Natural killer cell (primary cell): ENCODE data around the gene DRICH1. TPM values are rescaled to one million over a fixed set of nuclear protein-coding genes. Genes with fewer than 3 reads are reported as not detected.
"Not testable (repeated sequence)": the region's sequence is repeated elsewhere in the genome, so short reads cannot be mapped to it uniquely, and the experiment has no call there.

Experiments
- ATAC-seq, 3 donors: fragments of 150-1000 bp in 2 of 3; fragments of 200-7000 bp in 1 of 3; cut with Tn5 transposase; 1 replicate in 1 of 3; 2 replicates in 2 of 3; pipeline ENCODE4 v1.10.0; 2021; ENCODE audit warnings: mild to moderate bottlenecking in 2 of 3, moderate library complexity in 2 of 3
- DNase-seq, 2 donors: peaks; one replicate each; pipeline versions ENCODE4 v3.0.0 to v3.0.0-alpha.2; 2013 to 2021; ENCODE audit warnings: mixed read lengths in 1 of 2
- H3K27ac ChIP-seq: one replicate; pipeline ENCODE4 v1.5.1; 2013; ENCODE audit warnings: mild to moderate bottlenecking, low read length
- H3K27me3 ChIP-seq: one replicate; pipeline ENCODE4 v1.6.1; 2013; ENCODE audit warnings: low read length; ENCODE audit not compliant: control insufficient read depth, insufficient read depth
- H3K36me3 ChIP-seq: one replicate; pipeline ENCODE4 v1.6.1; 2013; ENCODE audit warnings: low read length; ENCODE audit not compliant: control insufficient read depth, insufficient read depth
- H3K4me1 ChIP-seq: one replicate; pipeline ENCODE4 v1.6.1; 2013; ENCODE audit warnings: low read length; ENCODE audit not compliant: control insufficient read depth, insufficient read depth
- H3K4me3 ChIP-seq: one replicate; pipeline ENCODE4 v1.5.1; 2013; ENCODE audit warnings: low read length
- H3K9me3 ChIP-seq: one replicate; pipeline ENCODE4 v1.6.1; 2013; ENCODE audit warnings: low read length; ENCODE audit not compliant: control insufficient read depth, insufficient read depth
- H3K27ac Mint-ChIP-seq, 2 donors: one replicate each; pipeline ENCODE4 v1.8.0; 2022; ENCODE audit warnings: mild to moderate bottlenecking in 2 of 2, mixed read lengths in 2 of 2, moderate library complexity in 1 of 2
- H3K27me3 Mint-ChIP-seq, 2 donors: one replicate each; pipeline ENCODE4 v1.8.0; 2022; ENCODE audit warnings: low read depth in 2 of 2, mixed read lengths in 2 of 2
- H3K36me3 Mint-ChIP-seq: one replicate; pipeline ENCODE4 v1.8.0; 2022; ENCODE audit warnings: mixed read lengths
- H3K4me1 Mint-ChIP-seq, 2 donors: one replicate each; pipeline ENCODE4 v1.8.0; 2022; ENCODE audit warnings: mixed read lengths in 2 of 2
- H3K4me3 Mint-ChIP-seq: one replicate; pipeline ENCODE4 v1.8.0; 2022; ENCODE audit warnings: mild to moderate bottlenecking, moderate library complexity, mixed read lengths
- H3K9me3 Mint-ChIP-seq, 2 donors: one replicate each; pipeline ENCODE4 v1.8.0; 2022; ENCODE audit warnings: mixed read lengths in 2 of 2
- CTCF ChIP-seq: fragments of 200-600 bp; IDR thresholded peaks from one replicate; pipeline ENCODE4 v1.8.0; 2022; ENCODE audit warnings: antibody characterized with exemption
- WGBS: methylation state at CpG from one replicate; pipeline ENCODE4 v1.1.7; 2013; ENCODE audit warnings: missing lambda C conversion rate; ENCODE audit not compliant: insufficient coverage; 5-methylcytosine and 5-hydroxymethylcytosine counted together
- intact Hi-C: fragments of 100-400 bp; cut with micrococcal nuclease; formaldehyde crosslinking; loops from one replicate; pipeline ENCODE4 v1.14.2; 2022
- total RNA-seq, 4 donors: library from RNA; stranded (reverse); fragments of 120-200 nt in 1 of 4; gene quantifications; one replicate each; pipeline versions ENCODE4 v1.2.3 to v1.2.4, GENCODE V29; 2013 to 2022

DRICH1 gene
- 1 to 10 TPM; 2.3 to 3.2 (median 3.1) TPM for total RNA-seq
- total RNA-seq (2013): 0.88 TPM

GRCh38 chr22:23632178-23632577, at the start of gene DRICH1:
Gene DRICH1 (minus strand): TSS chr22:23632321. CDS start chr22:23632023, 298 bp downstream.
- no peak within 1 kb of the TSS for H3K27ac Mint-ChIP-seq
- peak in 2 of 3 donors; percentile 43 to 68 for ATAC-seq

DNA sequence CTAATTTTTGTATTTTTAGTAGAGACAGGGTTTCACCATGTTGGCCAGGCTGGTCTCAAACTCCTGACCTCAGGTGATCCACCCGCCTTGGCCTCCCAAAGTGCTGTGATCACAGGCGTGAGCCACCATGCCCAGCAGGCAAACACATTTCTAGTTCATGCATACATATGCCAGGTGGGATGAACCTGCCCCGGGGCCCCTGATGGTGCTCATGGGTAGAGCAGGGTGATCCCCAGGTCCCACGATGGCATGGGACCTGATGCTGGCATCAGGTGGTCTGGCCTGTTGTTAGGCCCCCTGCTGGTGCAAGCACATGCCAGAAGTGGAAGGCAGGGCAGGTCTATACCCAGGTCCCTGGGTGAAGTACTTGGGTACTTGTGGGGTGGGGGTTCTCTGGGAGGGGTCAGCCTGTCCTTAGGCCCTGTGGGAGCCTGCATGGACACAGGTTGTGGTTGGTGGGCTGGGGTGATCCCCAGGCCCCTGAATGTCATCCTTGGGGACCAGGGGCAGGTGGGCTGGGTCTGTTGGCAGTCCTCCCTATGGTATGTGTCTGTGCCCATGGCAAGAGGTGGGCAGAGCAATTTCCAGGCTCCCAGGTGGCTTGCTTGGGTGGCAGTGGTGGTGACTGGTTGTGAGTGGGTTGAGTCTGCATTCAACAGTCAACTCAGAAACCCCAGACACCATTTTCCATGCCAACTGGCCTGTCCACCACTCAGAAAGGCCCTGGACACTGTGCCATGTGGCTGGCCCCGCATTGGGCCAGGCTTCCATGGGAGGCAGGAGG, 49.1 kb upstream of the DRICH1 start:
- H3K9me3 Mint-ChIP-seq: no peaks in the 10 kb centered on the region
- H3K36me3 Mint-ChIP-seq: no peaks in the 10 kb centered on the region
- Histone ChIP-seq H3K9me3 (no peaks in the 10 kb centered on the region), H3K4me3 (no peak overlapping the region), H3K4me1 (peaks cover 10% of the 10 kb centered on the region), H3K27ac (no peak overlapping the region), H3K27me3 (no peaks in the 10 kb centered on the region), H3K36me3 (peaks cover 2% of the 10 kb centered on the region)
- no peak for DNase-seq
- H3K27ac Mint-ChIP-seq: peak overlapping the region; percentile 26 to 29
- WGBS: 97% methylated on average over 5 of the region's 5 CpGs
- peaks cover 0 to 20% of the 10 kb centered on the region in 2 donors for H3K4me1 Mint-ChIP-seq
- H3K27me3 Mint-ChIP-seq: no peaks in the 10 kb centered on the region
- H3K4me3 Mint-ChIP-seq: no peak overlapping the region
- ATAC-seq: no peak
- intact Hi-C loops: no loop called here
- TF ChIP-seq CTCF: no peak

More at GRCh38 chr22:23632178-23632577, at the start of gene DRICH1:
- no peak for TF ChIP-seq CTCF
- 30% methylated on average over 2 of the region's 2 CpGs for WGBS
- no peaks in the 10 kb centered on the region for H3K9me3 Mint-ChIP-seq
- no peaks in the 10 kb centered on the region for H3K27me3 Mint-ChIP-seq
- Histone ChIP-seq H3K27ac (no peak within 1 kb of the TSS), H3K4me1 (peaks cover 8% of the 10 kb centered on the region), H3K36me3 (no peaks in the 10 kb centered on the region), H3K27me3 (no peaks in the 10 kb centered on the region), H3K9me3 (no peaks in the 10 kb centered on the region), H3K4me3 (no peak within 1 kb of the TSS)
- no peak within 1 kb of the TSS for H3K4me3 Mint-ChIP-seq
- intact Hi-C loops: no loop called here
- peak in 1 of 2 donors; percentile 8 for DNase-seq
- no peaks in the 10 kb centered on the region for H3K36me3 Mint-ChIP-seq
- peaks cover 5 to 10% of the 10 kb centered on the region in 2 donors for H3K4me1 Mint-ChIP-seq

DNA sequence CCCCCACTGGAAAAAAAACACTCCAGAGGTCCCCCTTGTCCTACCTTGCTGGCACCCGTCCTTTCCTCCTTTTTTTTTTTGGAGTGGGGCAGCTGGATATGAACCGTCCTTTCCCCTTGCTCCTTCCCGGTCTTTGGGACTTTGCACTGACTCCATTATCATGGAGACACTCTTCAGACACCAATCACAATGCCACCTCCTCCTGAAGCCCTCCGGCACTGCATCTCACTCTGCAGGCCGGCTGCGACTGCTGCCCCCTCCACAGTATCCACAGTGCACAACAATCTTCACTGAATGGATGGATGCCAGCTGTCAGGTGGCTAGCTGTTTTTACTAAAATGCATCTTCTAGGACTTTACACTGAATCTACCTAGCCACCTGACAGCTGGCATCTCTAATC, 46.0 kb upstream of the DRICH1 start:
- peaks cover 41% of the 10 kb centered on the region for H3K4me1 ChIP-seq
- DNase-seq: no peak
- 94% methylated on average over 6 of the region's 6 CpGs for WGBS
- Mint-ChIP-seq H3K9me3 (no peaks in the 10 kb centered on the region), H3K36me3 (no peaks in the 10 kb centered on the region), H3K27ac (peak overlapping the region; percentile 68 to 77), H3K4me3 (peak overlapping the region; percentile 41), H3K4me1 (peaks cover 9 to 48% of the 10 kb centered on the region in 2 donors), H3K27me3 (no peaks in the 10 kb centered on the region)
- no peaks in the 10 kb centered on the region for H3K9me3 ChIP-seq
- peaks cover 2% of the 10 kb centered on the region for H3K36me3 ChIP-seq
- no peaks in the 10 kb centered on the region for H3K27me3 ChIP-seq
- intact Hi-C loops: loop anchor here (5.0 kb wide), 1 partner anchor 924 kb away; the partner anchor contains the start of gene GGT1
- ATAC-seq: no peak
- H3K27ac ChIP-seq: no peak overlapping the region
- no peak for TF ChIP-seq CTCF
- H3K4me3 ChIP-seq: no peak overlapping the region

GRCh38 chr22:23677701-23677995, 45.5 kb upstream of the DRICH1 start:
- Histone ChIP-seq H3K9me3 (no peaks in the 10 kb centered on the region), H3K4me3 (no peak overlapping the region), H3K27me3 (no peaks in the 10 kb centered on the region), H3K4me1 (peaks cover 46% of the 10 kb centered on the region), H3K27ac (no peak overlapping the region), H3K36me3 (peaks cover 2% of the 10 kb centered on the region)
- Mint-ChIP-seq H3K4me1 (peaks cover 14 to 53% of the 10 kb centered on the region in 2 donors), H3K9me3 (no peaks in the 10 kb centered on the region), H3K27ac (peak overlapping the region; percentile 68 to 77), H3K36me3 (no peaks in the 10 kb centered on the region), H3K4me3 (peak overlapping the region; percentile 42), H3K27me3 (no peaks in the 10 kb centered on the region)
- TF ChIP-seq CTCF: no peak
- intact Hi-C loops: loop anchor here (5.0 kb wide), 1 partner anchor 925 kb away; the partner anchor contains the start of gene GGT1
- 97% methylated on average over 6 of the region's 6 CpGs for WGBS
- DNase-seq: no peak
- no peak for ATAC-seq

DNA sequence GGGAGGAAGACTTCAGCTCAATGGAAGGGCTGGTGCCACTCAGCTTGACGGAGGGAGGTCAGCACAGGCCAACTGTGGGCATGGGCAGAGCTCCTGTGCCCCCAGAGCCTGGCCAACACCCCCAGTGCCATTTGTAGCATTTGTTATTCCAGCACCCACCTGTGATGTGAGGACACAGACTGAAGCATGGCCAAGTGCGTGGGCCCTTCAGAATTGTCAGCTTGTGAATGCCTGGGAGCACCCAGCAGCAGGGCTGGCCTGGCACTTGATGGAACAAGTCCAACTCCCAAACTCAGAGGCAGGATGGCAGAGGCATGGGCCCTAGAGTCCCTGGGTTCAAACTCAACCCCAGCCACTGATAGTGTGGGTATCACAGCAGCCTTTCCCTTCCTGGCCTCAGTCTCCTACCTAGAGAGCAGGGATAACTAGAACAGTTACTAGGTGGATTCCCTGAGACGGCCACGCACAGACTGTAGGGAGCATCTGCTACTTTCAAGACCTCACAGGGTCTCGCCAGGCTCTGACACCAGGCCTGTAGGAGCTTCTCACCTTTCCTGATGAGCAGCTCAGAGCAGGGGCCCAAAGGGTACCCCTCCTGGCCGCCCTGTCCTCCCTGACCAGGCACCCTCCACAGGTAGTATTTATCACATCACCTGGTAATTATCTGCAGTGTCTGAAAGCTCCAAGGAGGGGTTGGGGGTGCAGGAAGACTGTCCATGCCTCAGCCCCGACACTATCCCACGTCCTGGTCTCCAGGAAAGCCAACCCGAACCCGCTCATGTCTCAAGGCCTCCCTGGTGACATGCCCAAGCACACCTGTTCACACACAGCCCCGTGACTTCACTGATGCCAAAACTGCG, 45.0 kb upstream of the DRICH1 start:
- WGBS: 98% methylated on average over 12 of the region's 12 CpGs
- Mint-ChIP-seq H3K27ac (peak overlapping the region; percentile 68 to 77), H3K4me1 (peaks cover 17 to 58% of the 10 kb centered on the region in 2 donors), H3K4me3 (peak overlapping the region; percentile 42)
- H3K36me3 ChIP-seq, DNase-seq, H3K27me3 ChIP-seq, ATAC-seq, H3K9me3 Mint-ChIP-seq, H3K27me3 Mint-ChIP-seq, H3K36me3 Mint-ChIP-seq, H3K9me3 ChIP-seq, H3K4me3 ChIP-seq: not testable (repeated sequence)
- intact Hi-C loops: loop anchor here (5.0 kb wide), 1 partner anchor 925 kb away; the partner anchor contains the start of gene GGT1
- Histone ChIP-seq H3K27ac (peak overlapping the region; percentile 26), H3K4me1 (peaks cover 51% of the 10 kb centered on the region)
